Measurements from ENCODE around the gene TMEM179B.

The TMEM179B gene

DNA sequence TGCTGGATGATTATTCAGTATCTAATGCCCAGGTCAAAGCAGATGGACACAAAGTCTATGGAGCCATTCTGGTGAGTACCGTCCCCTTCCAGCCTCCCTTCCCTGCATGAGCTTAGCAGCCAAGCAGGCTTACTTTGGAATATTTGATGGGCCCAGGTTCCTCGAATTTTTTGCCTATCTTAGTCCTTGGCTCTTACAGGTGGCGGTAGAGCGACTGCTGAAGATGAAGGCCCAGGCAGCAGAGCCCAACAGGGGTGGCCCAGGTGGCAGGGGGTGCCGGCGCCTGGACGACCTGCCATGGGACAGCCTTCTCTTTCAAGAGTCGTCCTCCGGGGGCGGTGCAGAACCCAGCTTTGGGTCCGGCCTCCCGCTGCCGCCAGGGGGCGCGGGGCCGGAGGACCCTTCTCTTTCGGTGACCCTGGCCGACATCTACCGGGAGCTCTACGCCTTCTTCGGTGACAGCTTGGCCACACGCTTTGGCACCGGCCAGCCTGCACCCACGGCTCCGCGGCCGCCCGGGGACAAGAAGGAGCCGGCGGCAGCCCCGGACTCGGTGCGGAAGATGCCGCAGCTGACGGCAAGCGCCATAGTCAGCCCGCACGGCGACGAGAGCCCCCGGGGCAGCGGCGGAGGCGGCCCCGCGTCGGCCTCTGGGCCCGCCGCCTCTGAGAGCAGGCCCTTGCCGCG, 741 bp upstream of the TMEM179B start:
- CTCF ChIA-PET = interaction anchor here (0.5 to 2.0 kb wide), 22 partner anchors 10 to 244 kb away, joined by 3 to 22 read pairs (median 6); partner anchors contain the start of genes BSCL2, GNG3, HNRNPUL2 and SLC3A2
- DNase-seq (ENCODE audit: extremely low spot score) = peak; percentile 82
- POLR2A ChIA-PET = interaction anchor here (0.7 to 8.8 kb wide), 24 partner anchors 9 to 165 kb away, joined by 3 to 144 read pairs (median 6); partner anchors contain the start of genes B3GAT3, C11orf98, CSKMT and HNRNPUL2
- TF ChIP-seq LEF1 (IDR thresholded peaks at IDR 0.05; ENCODE audit: borderline replicate concordance) (peak; percentile 93), ELF4 (IDR thresholded peaks at IDR 0.05) (no peak), HDGF (IDR thresholded peaks at IDR 0.05; ENCODE audit: borderline replicate concordance) (0 out of 2 replicates have a peak, but pooled peaks have one; percentile 20)

DNA sequence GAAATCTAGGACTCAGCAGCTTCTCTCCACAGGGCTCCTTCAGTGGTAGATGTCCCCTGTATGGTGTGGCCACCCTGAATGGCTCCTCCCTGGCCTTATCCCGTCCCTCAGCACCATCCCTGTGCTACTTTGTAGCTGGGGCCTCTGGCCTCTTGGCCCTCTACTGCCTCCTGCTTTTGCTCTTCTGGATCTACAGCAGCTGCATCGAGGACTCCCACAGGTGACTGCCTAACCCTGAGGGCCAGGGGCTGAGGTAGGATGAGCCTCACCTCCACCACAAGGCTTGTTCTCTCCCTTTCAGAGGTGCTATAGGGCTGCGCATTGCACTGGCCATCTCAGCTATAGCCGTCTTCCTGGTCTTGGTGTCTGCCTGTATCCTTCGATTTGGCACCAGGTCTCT, 1.8 kb downstream of the TMEM179B start:
- DNase-seq (ENCODE audit: extremely low spot score) = no peak
- ChIA-PET POLR2A (interaction anchor here (0.8 to 8.8 kb wide), 7 partner anchors 15 to 73 kb away, joined by 3 to 144 read pairs (median 7); partner anchors contain the start of genes STX5, WDR74 and ZBTB3), CTCF (interaction anchor here (0.6 to 1.1 kb wide), 2 partner anchors 35 to 42 kb away, joined by 3 read pairs; partner anchors contain the start of gene ZBTB3)
- TF ChIP-seq BHLHE40 (IDR thresholded peaks at IDR 0.05; ENCODE audit: borderline replicate concordance) (no peak), PKNOX1 (IDR thresholded peaks at IDR 0.05) (no peak), SUZ12 (IDR thresholded peaks at IDR 0.05) (no peak), HDGF (IDR thresholded peaks at IDR 0.05; ENCODE audit: borderline replicate concordance) (no peak), ELF4 (IDR thresholded peaks at IDR 0.05) (no peak), ARNT (IDR thresholded peaks at IDR 0.05) (no peak), LEF1 (IDR thresholded peaks at IDR 0.05; ENCODE audit: borderline replicate concordance) (no peak), SP1 (IDR thresholded peaks at IDR 0.05) (no peak), FOXM1 (IDR thresholded peaks at IDR 0.05; ENCODE audit: borderline replicate concordance) (no peak), FOXA1 (IDR thresholded peaks at IDR 0.05) (no peak), L3MBTL2 (conservative IDR thresholded peaks at IDR 0.05) (no peak), FOXK2 (IDR thresholded peaks at IDR 0.05) (no peak), ZNF384 (IDR thresholded peaks at IDR 0.05) (no peak), CTBP1 (IDR thresholded peaks at IDR 0.05; ENCODE audit: borderline replicate concordance) (no peak), TARDBP (IDR thresholded peaks at IDR 0.05) (no peak), NFRKB (IDR thresholded peaks at IDR 0.05) (no peak)

DNA sequence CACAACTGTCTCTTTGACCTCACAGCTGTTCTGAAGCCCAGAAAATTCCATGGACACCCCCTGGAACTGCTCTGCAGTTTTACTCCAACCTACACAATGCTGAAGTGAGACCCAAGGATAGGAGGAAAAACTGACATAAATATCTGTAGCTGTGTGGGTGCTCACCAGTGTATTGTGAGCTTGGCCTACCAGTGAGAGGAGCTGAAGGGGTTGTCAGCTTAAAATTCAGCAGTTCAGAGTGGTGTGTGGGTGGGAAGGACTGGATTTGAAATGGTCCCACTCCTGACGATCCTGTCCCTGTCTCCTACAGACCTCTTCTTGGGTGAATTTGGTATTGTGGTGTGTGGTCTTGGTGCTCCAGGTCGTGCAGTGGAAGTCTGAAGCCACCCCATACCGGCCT, 2.4 kb downstream of the TMEM179B start:
- TF ChIP-seq PKNOX1 (IDR thresholded peaks at IDR 0.05) (no peak), FOXK2 (IDR thresholded peaks at IDR 0.05) (no peak), ARNT (IDR thresholded peaks at IDR 0.05) (no peak), ELF4 (IDR thresholded peaks at IDR 0.05) (no peak), FOXA1 (IDR thresholded peaks at IDR 0.05) (no peak), CTBP1 (IDR thresholded peaks at IDR 0.05; ENCODE audit: borderline replicate concordance) (no peak), ZNF384 (IDR thresholded peaks at IDR 0.05) (no peak), NFRKB (IDR thresholded peaks at IDR 0.05) (no peak), SP1 (IDR thresholded peaks at IDR 0.05) (no peak), SUZ12 (IDR thresholded peaks at IDR 0.05) (no peak), HDGF (IDR thresholded peaks at IDR 0.05; ENCODE audit: borderline replicate concordance) (no peak), LEF1 (IDR thresholded peaks at IDR 0.05; ENCODE audit: borderline replicate concordance) (no peak), L3MBTL2 (conservative IDR thresholded peaks at IDR 0.05) (no peak), TARDBP (IDR thresholded peaks at IDR 0.05) (no peak), BHLHE40 (IDR thresholded peaks at IDR 0.05; ENCODE audit: borderline replicate concordance) (no peak), FOXM1 (IDR thresholded peaks at IDR 0.05; ENCODE audit: borderline replicate concordance) (no peak)
- POLR2A ChIA-PET = interaction anchor here (0.8 to 8.8 kb wide), 6 partner anchors 15 to 72 kb away, joined by 3 to 144 read pairs (median 6); partner anchors contain the start of genes STX5, WDR74 and ZBTB3
- no peak for DNase-seq (ENCODE audit: extremely low spot score)
- CTCF ChIA-PET = no interaction called here

DNA sequence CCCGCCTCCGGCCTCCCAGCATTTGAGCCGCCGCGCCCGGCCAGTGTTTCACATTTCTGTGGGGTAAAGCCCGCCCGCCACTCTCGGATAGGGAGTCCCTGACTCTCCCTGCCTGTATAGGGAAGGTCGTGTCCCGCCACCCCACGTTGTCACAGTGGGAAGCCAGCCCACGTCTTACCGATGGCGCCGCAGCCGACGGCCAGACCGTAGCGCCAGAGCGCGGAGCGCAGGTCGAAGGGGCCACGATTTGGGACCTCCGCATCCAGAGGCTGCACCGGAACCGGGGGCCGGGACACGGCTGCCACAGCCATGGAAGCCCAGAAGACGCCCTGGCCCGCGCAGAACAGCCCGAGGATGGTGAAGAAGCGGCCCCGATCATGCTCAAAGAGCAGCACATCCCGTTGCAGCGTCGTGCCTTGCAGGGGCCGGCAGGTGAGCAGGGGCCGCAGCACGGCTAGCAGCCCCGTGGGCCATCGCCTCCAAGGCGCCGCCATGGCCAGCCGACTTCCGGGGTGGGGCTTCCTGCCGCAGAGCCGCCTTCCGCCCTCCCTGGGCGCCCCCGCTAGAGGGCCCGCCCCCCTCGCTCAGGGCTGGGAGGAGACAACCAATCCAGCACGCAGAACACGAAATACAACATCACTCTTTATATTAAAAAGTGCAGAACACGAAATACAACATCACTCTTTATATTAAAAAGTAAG, 4.4 kb downstream of the TMEM179B start, which contains the start of gene TMEM223:
Gene TMEM223, minus strand, starts transcription at position 506 of the 701 bp plus-strand sequence. Its CDS starts 12 bp downstream, at position 494.
- peak; percentile 84 for DNase-seq (ENCODE audit: extremely low spot score)
- TF ChIP-seq HDGF (IDR thresholded peaks at IDR 0.05; ENCODE audit: borderline replicate concordance) (peak; percentile 20; the same call in 1 of the 2 replicates), L3MBTL2 (conservative IDR thresholded peaks at IDR 0.05) (peak; percentile 50), SUZ12 (IDR thresholded peaks at IDR 0.05) (no peak), ELF4 (IDR thresholded peaks at IDR 0.05) (peak; percentile 83; the same call in 1 of the 2 replicates), LEF1 (IDR thresholded peaks at IDR 0.05; ENCODE audit: borderline replicate concordance) (peak; percentile 29; the same call in 1 of the 2 replicates), FOXK2 (IDR thresholded peaks at IDR 0.05) (no peak), FOXA1 (IDR thresholded peaks at IDR 0.05) (no peak), SP1 (IDR thresholded peaks at IDR 0.05) (no peak), FOXM1 (IDR thresholded peaks at IDR 0.05; ENCODE audit: borderline replicate concordance) (no peak), ARNT (IDR thresholded peaks at IDR 0.05) (no peak), ZNF384 (IDR thresholded peaks at IDR 0.05) (no peak), NFRKB (IDR thresholded peaks at IDR 0.05) (no peak), TARDBP (IDR thresholded peaks at IDR 0.05) (no peak), PKNOX1 (IDR thresholded peaks at IDR 0.05) (no peak)
- CTCF ChIA-PET = no interaction called here
- POLR2A ChIA-PET = interaction anchor here (0.7 to 8.8 kb wide), 6 partner anchors 29 to 90 kb away, joined by 3 to 144 read pairs (median 4); partner anchors contain the start of genes SLC3A2, WDR74 and ZBTB3

GRCh38 chr11:62792202-62792575, 5.0 kb downstream of the TMEM179B start:
- CTCF ChIA-PET = interaction anchor here (0.5 kb wide), 1 partner anchor 62 kb away, joined by 3 read pairs; no protein-coding TSS in a partner anchor
- no peak for TF ChIP-seq FOXM1 (IDR thresholded peaks at IDR 0.05; ENCODE audit: borderline replicate concordance)
- no peak for TF ChIP-seq ARNT (IDR thresholded peaks at IDR 0.05)
- TF ChIP-seq TARDBP (IDR thresholded peaks at IDR 0.05) = no peak
- TF ChIP-seq PKNOX1 (IDR thresholded peaks at IDR 0.05) = no peak
- TF ChIP-seq BHLHE40 (IDR thresholded peaks at IDR 0.05; ENCODE audit: borderline replicate concordance) = no peak
- TF ChIP-seq CTBP1 (IDR thresholded peaks at IDR 0.05; ENCODE audit: borderline replicate concordance) = no peak
- POLR2A ChIA-PET = interaction anchor here (0.6 to 8.8 kb wide), 5 partner anchors 12 to 88 kb away, joined by 3 to 144 read pairs (median 5); partner anchors contain the start of genes TAF6L and WDR74
- DNase-seq (ENCODE audit: extremely low spot score) = no peak

Data from HEK293T (cell line).